GM13976 (cell line): ENCODE results near the gene FRY.

Experiments
- DNase-seq: peaks from one replicate; pipeline ENCODE4 v3.0.0; 2012; ENCODE audit warnings: low spot score
- in situ Hi-C: fragments of 300-500 bp; cut with MboI; formaldehyde crosslinking; loops from one replicate; pipeline ENCODE4 v1.12.0; 2022; ENCODE audit warnings: low sequenced_read_pairs, mixed read lengths, inconsistent platforms; ENCODE audit not compliant: unreplicated experiment
- TF ChIP-seq, protein P1 (sequence below): IDR thresholded peaks from 2 replicates; pipeline ENCODE4 v1.5.1; 2012; ENCODE audit warnings: borderline replicate concordance, mild to moderate bottlenecking; ENCODE audit not compliant: insufficient read depth; ENCODE audit errors: extremely low read depth, missing control alignments, control extremely low read depth

FRY gene

DNA sequence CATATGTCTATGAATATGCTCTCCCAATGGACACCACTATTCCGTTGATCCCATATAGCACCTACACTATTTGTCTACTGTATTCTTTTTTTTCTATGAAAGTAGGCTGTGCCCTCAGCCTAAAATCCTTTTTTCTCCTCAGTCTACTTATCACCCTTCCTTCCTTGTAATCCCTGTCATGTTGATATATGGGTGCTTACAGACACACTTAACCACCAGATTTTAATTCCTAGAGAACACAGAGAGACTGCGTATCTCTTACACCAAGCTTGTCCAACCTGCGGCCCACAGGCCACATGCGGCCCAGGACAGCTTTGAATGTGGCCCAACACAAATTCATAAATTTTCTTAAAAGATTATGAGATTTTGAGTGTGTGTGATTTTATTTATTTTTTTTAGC, 182.5 kb downstream of the FRY start:
- in situ Hi-C loops, result no loop called here
- no peak for DNase-seq
- TF ChIP-seq, protein P1, sequence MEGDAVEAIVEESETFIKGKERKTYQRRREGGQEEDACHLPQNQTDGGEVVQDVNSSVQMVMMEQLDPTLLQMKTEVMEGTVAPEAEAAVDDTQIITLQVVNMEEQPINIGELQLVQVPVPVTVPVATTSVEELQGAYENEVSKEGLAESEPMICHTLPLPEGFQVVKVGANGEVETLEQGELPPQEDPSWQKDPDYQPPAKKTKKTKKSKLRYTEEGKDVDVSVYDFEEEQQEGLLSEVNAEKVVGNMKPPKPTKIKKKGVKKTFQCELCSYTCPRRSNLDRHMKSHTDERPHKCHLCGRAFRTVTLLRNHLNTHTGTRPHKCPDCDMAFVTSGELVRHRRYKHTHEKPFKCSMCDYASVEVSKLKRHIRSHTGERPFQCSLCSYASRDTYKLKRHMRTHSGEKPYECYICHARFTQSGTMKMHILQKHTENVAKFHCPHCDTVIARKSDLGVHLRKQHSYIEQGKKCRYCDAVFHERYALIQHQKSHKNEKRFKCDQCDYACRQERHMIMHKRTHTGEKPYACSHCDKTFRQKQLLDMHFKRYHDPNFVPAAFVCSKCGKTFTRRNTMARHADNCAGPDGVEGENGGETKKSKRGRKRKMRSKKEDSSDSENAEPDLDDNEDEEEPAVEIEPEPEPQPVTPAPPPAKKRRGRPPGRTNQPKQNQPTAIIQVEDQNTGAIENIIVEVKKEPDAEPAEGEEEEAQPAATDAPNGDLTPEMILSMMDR, result no peak

DNA sequence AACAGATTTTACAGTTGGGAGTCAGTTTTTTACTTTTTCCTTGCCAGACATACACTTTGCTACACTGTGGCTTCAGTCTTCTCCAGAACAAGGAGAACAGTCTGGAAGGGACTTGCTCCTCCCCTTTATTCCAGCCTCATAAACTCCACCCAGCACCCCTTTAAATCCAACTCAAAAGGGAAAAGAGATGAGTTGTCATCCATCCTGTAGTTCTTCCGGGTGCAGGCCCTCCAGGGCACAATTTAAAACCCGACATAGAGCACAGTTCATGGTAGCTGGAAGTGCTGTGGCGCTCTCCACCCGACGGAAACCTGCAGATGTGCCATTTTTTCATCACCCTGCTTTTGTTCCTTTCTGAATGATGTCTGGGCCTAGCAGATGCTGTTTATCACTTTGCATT, 184.7 kb downstream of the FRY start:
- in situ Hi-C loops, result no loop called here
- TF ChIP-seq, protein P1, result no peak
- no peak for DNase-seq

DNA sequence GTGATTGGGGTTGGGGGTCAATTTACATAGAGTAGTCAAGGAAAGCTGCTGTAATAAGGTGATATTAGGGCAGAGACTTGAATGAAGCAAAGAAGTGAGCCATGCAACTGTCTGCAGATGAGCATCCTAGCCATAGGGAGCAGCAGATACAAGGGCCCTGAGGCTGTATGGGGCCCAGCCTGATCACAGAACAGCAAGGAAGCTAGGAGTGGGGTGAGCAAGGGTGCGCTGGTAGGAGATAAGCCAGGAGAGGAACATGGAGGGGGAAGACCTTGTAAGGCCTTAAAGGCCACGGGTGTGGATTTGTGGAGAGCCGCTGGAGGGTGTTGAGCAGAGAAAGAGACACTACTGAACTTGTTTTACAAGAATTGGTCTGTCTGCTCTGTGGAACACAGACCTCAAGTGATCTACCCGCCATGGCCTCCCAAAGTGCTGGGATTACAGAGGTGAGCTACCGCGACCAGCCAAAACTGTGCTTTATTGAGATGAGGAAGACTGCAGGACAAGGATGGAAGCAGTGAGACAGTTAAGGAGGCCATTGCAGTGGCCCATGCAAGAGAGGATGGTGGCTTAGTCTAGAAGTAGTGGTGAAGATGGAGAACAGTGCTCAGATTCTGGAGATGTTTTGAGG, 190.6 kb downstream of the FRY start:
- in situ Hi-C loops, result no loop called here
- no peak for DNase-seq
- TF ChIP-seq, protein P1, result no peak

DNA sequence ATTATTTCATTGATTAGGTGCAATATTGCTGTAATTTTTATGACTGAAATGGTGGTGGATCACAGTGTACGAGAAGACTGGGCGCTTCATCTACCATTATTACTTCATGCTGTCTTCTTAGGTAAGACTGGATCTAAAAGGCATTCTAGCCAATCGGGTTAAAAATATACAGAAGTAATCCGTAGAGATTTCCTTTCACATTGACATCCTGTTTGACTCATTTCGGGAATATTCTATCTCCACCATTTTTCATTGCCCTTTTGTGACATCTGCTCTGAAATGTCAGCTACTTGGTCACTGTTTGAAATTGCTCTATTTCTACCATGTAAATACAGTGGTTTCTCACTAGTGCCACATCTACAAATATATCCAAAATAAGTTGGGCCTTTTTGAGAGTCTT, 193.3 kb downstream of the FRY start:
- no peak for DNase-seq
- in situ Hi-C loops, result no loop called here
- TF ChIP-seq, protein P1, result no peak

DNA sequence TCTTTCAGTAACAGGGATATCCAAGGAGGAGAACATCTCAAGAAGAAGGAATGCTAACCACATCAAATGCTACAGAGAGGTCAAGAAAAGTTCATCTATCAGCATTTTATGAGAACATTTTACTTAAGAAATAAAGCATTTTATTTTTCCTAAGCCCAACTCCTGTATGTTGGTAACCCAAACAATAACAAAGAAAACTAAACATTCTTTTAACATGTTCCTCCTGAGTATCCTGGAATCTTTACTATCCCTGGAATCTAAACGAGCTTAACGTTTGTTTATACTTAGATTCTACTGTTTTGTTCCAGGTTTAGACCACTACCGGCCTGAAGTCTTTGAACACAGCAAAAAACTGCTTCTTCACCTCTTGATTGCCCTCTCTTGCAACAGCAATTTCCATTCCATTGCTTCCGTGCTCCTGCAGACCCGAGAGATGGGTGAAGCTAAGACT, 193.9 kb downstream of the FRY start:
- in situ Hi-C loops, result no loop called here
- DNase-seq, result no peak
- TF ChIP-seq, protein P1, result no peak

DNA sequence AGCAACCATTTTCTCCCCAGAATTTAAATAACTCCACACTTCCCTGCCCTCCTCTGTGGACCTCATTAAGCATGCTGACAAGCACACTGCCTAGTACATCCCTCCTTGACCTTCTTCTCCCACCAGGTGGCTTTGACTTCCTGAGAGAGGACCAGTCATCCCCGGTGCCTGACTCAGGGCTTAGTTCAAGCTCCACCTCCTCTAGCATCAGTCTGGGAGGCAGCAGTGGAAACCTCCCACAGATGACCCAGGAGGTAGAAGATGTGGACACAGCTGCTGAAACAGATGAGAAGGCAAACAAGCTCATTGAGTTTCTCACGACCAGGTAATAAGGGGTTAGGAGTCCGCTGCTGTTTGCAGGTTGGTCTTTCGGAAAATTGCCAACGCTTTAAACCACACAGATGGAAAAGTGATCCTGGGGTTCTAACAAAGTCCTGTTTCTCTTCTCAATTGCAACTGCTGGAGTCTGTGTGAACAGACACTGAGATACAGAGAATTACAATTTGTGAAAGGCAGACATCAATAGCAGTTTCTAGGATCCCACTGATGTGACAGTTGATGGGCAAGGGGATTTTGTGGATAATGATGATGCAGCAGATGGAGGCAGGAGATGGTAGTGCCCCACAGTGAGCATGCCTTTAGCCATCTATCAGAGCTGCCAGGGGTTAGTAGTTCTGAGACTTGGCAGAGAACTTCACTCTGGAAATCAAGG, 196.9 kb downstream of the FRY start:
- TF ChIP-seq, protein P1, result no peak
- in situ Hi-C loops, result no loop called here
- DNase-seq, result no peak
